Endothelial cell of umbilical vein (primary cell): Measurements from ENCODE around the gene SNX9. TPM values are rescaled to one million over a fixed set of nuclear protein-coding genes. Genes with fewer than 3 reads are reported as not detected.

ENCODE experiments used
- BruUV-seq: library from RNA; stranded (reverse); fragments of 400-500 nt; replicated peaks from 2 replicates; lab custom pipeline; 2021; lab: Mats Ljungman, UMichigan
- CTCF ChIA-PET: fragments of 300-600, 350-600 bp; sonication (Branson Sonifier 250); formaldehyde crosslinking; loops from one replicate; lab custom pipeline; 2021; ENCODE audit warnings: antibody characterized with exemption, inconsistent platforms; lab: Charles Lee
- POLR2A ChIA-PET: fragments of 300-600, 350-600 bp; sonication (Branson Sonifier 250); formaldehyde crosslinking; loops from one replicate; lab custom pipeline; 2021; ENCODE audit warnings: antibody characterized with exemption, inconsistent platforms; lab: Charles Lee
- DNase-seq: peaks from one replicate; pipeline ENCODE4 v3.0.0-alpha.2; 2011; ENCODE audit warnings: low read depth, low spot score
- FAIRE-seq: peaks from 2 replicates; lab custom pipeline; 2011; peaks lifted over from hg19 to GRCh38; lab: Jason Lieb, UNC
- H2AFZ ChIP-seq: 2 replicates; pipeline ENCODE4 v1.6.0; 2012; ENCODE audit warnings: low read depth, low read length, control low read depth, inconsistent platforms
- H3K27ac ChIP-seq: 2 replicates; pipeline ENCODE4 v1.5.1; 2011; ENCODE audit warnings: low read depth, mild to moderate bottlenecking, control low read depth, low read length, moderate library complexity; ENCODE audit not compliant: insufficient read depth
- H3K27me3 ChIP-seq, 2 experiments: 2 replicates each; pipeline versions ENCODE4 v1.6.0 to v1.6.1; 2011; ENCODE audit warnings: low read length in 2 of 2, mixed read lengths in 1 of 2; ENCODE audit not compliant: control insufficient read depth in 2 of 2, insufficient read depth in 2 of 2
- H3K36me3 ChIP-seq, 2 experiments: 2 replicates in 1 of 2; 3 replicates in 1 of 2; pipeline ENCODE4 v1.5.1; 2011; ENCODE audit warnings: low read length in 2 of 2, mild to moderate bottlenecking in 1 of 2, moderate library complexity in 1 of 2; ENCODE audit not compliant: control insufficient read depth in 2 of 2, insufficient read depth in 2 of 2; ENCODE audit errors: extremely low read depth in 1 of 2
- H3K4me1 ChIP-seq: 3 replicates; pipeline ENCODE4 v1.5.1; 2011; ENCODE audit warnings: mild to moderate bottlenecking, low read length; ENCODE audit not compliant: control insufficient read depth, insufficient read depth; ENCODE audit errors: extremely low read depth
- H3K4me2 ChIP-seq: 2 replicates; pipeline ENCODE4 v1.6.1; 2011; ENCODE audit warnings: low read length, control low read depth, mixed read lengths; ENCODE audit not compliant: insufficient read depth
- H3K4me3 ChIP-seq, 3 experiments: fragments of 200-600 bp in 1 of 3; sonication (generic), shearing (Covaris generic) in 1 of 3; replicated peaks in 1 of 3; 2 replicates each; pipeline ENCODE4 v1.5.1; 2011 to 2016; ENCODE audit warnings: control low read depth in 3 of 3, low read length in 3 of 3, mild to moderate bottlenecking in 2 of 3, inconsistent platforms in 1 of 3, low read depth in 1 of 3, moderate library complexity in 1 of 3; ENCODE audit not compliant: insufficient read depth in 1 of 3
- H3K79me2 ChIP-seq: 2 replicates; pipeline ENCODE4 v1.6.0; 2012; ENCODE audit warnings: low read length, inconsistent platforms; ENCODE audit not compliant: control insufficient read depth, insufficient read depth
- H3K9ac ChIP-seq: replicated peaks from 2 replicates; pipeline ENCODE3; 2011; ENCODE audit warnings: low read length, control low read depth; ENCODE audit not compliant: insufficient read depth; ENCODE audit errors: extremely low read depth
- H3K9me1 ChIP-seq: replicated peaks from 3 replicates; pipeline ENCODE4 v1.6.0; 2011; ENCODE audit warnings: mild to moderate bottlenecking, low read length; ENCODE audit not compliant: control insufficient read depth, insufficient read depth; ENCODE audit errors: extremely low read depth
- H3K9me3 ChIP-seq: replicated peaks from 2 replicates; pipeline ENCODE4 v1.5.1; 2012; ENCODE audit warnings: low read length, inconsistent platforms; ENCODE audit not compliant: control insufficient read depth, insufficient read depth
- H4K20me1 ChIP-seq: replicated peaks from 2 replicates; pipeline ENCODE3; 2011; ENCODE audit warnings: mild to moderate bottlenecking, low read length; ENCODE audit not compliant: control insufficient read depth, insufficient read depth; ENCODE audit errors: extremely low read depth
- CTCF ChIP-seq, 2 donors: IDR thresholded peaks; 1 replicate in 1 of 2; 2 replicates in 1 of 2; pipeline ENCODE4 v1.5.1; 2011; ENCODE audit warnings: low read length in 2 of 2, mild to moderate bottlenecking in 2 of 2, moderate library complexity in 2 of 2, control low read depth in 1 of 2, inconsistent platforms in 1 of 2, low read depth in 1 of 2; ENCODE audit not compliant: insufficient read depth in 1 of 2; ENCODE audit errors: extremely low read depth in 1 of 2
- EZH2 ChIP-seq: IDR thresholded peaks from 2 replicates; pipeline ENCODE4 v1.6.1; 2012; ENCODE audit warnings: borderline replicate concordance, low read depth, mild to moderate bottlenecking, moderate library complexity, low read length, inconsistent platforms; ENCODE audit not compliant: severe bottlenecking
- FOS ChIP-seq: IDR thresholded peaks from 2 replicates; pipeline ENCODE4 v1.6.1; 2011; ENCODE audit warnings: mild to moderate bottlenecking, low read length, moderate library complexity, borderline replicate concordance; ENCODE audit not compliant: insufficient read depth
- GATA2 ChIP-seq: IDR thresholded peaks from 2 replicates; pipeline ENCODE4 v1.7.0; 2011; ENCODE audit warnings: low read depth, mild to moderate bottlenecking, moderate library complexity, mixed read lengths, low read length; ENCODE audit not compliant: insufficient read length, insufficient read depth
- JUN ChIP-seq: IDR thresholded peaks from 2 replicates; pipeline ENCODE4 v1.6.1; 2011; ENCODE audit warnings: borderline replicate concordance, low read depth; ENCODE audit not compliant: insufficient read length, insufficient read depth
- MYC ChIP-seq: IDR thresholded peaks from one replicate; pipeline ENCODE4 v1.6.1; 2011; ENCODE audit warnings: mild to moderate bottlenecking, low read depth, low read length
- POLR2A ChIP-seq: IDR thresholded peaks from 2 replicates; pipeline ENCODE4 v1.6.1; 2012; ENCODE audit warnings: low read depth, mild to moderate bottlenecking, control low read depth, low read length
- POLR2AphosphoS5 ChIP-seq: IDR thresholded peaks from 2 replicates; pipeline ENCODE4 v1.6.1; 2012; ENCODE audit warnings: low read depth, mild to moderate bottlenecking, control low read depth, low read length, moderate library complexity; ENCODE audit not compliant: insufficient read depth
- dilution Hi-C: fragments of 300-500 bp; cut with MboI; formaldehyde crosslinking; loops from one replicate; pipeline ENCODE4 v1.15.0; 2019; ENCODE audit warnings: low sequenced_read_pairs; ENCODE audit not compliant: extremely low pct_ligation_motif_present
- intact Hi-C: fragments of 100-400 bp; cut with micrococcal nuclease; formaldehyde crosslinking; loops from one replicate; pipeline ENCODE4 v1.10.0; 2022
- polyA plus RNA-seq, 4 experiments: library from polyadenylated mRNA; depleted of rRNA in 3 of 4; stranded (reverse) in 3 of 4; unstranded in 1 of 4; fragments of >200 nt; gene quantifications; 2 replicates each; pipeline versions ENCODE4 v1.2.1 to v1.2.3, GENCODE V29; 2011 to 2012; ENCODE audit warnings: missing spikeins in 1 of 4
- total RNA-seq: library from RNA; stranded (reverse); gene quantifications from 2 replicates; pipeline ENCODE4 v1.2.3, GENCODE V29; 2021
- TF ChIP-seq, protein P1 (sequence below): IDR thresholded peaks from 2 replicates; pipeline ENCODE4 v1.6.1; 2011; ENCODE audit not compliant: insufficient read depth, insufficient read length

SNX9 gene
- total and polyA plus RNA-seq, 2 donors (not counting 3 experiments of a cell fraction or from before 2014, with no cell fraction given) = 27.5 to 54.5 TPM

DNA sequence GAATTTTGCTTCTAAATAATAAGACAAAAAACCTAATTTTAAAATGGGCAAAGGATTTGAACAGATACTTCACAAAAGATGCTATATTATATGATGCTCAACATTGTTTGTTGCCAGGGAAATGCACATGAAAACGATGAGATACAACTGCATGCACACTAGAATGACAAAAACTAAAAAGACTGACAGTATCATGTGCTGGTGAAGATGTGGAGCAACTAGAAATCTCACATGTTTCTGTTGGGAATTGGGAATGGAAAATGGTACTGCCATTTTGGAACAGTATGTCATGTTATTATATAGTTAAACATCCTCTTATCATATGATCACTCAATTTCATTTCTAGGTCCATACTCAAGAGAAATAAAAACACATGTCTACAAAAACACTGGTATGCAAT is 13.4 kb upstream of the SNX9 start:
- FAIRE-seq = no peak
- intact Hi-C loops = no loop called here
- H2AFZ ChIP-seq = no peak overlapping the region
- H3K4me2 ChIP-seq = no peak overlapping the region
- no peaks in the 10 kb centered on the region for H3K79me2 ChIP-seq
- no peaks in the 10 kb centered on the region for H3K27me3 ChIP-seq
- POLR2A ChIA-PET = no interaction called here
- H3K27ac ChIP-seq = no peak overlapping the region
- H3K36me3 ChIP-seq = no peaks in the 10 kb centered on the region
- H3K4me1 ChIP-seq = peaks cover 17% of the 10 kb centered on the region
- H3K9ac ChIP-seq = no peak overlapping the region
- CTCF ChIA-PET = no interaction called here
- TF ChIP-seq CTCF (IDR thresholded peaks at IDR 0.05; ENCODE audit: extremely low read depth in 1 of 2, insufficient read depth in 1 of 2, low read depth in 1 of 2, low read length in 2 of 2) (no peak), GATA2 (no peak), MYC (no peak), POLR2A (no peak), FOS (no peak), EZH2 (no peak), JUN (no peak), POLR2AphosphoS5 (no peak)
- TF ChIP-seq, protein P1, sequence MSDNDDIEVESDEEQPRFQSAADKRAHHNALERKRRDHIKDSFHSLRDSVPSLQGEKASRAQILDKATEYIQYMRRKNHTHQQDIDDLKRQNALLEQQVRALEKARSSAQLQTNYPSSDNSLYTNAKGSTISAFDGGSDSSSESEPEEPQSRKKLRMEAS = no peak
- H3K9me1 ChIP-seq = no peaks in the 10 kb centered on the region
- no peak overlapping the region for H3K4me3 ChIP-seq
- no peaks in the 10 kb centered on the region for H4K20me1 ChIP-seq
- dilution Hi-C loops = no loop called here
- no TSS peak for BruUV-seq
- no peaks in the 10 kb centered on the region for H3K9me3 ChIP-seq
- no peak for DNase-seq
